BJ (cell line): ENCODE measurements around the gene SP9. TPM values are rescaled to one million over a fixed set of nuclear protein-coding genes. Genes with fewer than 3 reads are reported as not detected.

Experiments
- CTCF ChIA-PET: fragments of 350-600 bp; formaldehyde crosslinking; extraction: SDS; loops from one replicate; lab custom pipeline; 2021; ENCODE audit warnings: antibody characterized with exemption, inconsistent platforms; lab: Yijun Ruan, JAX
- POLR2A ChIA-PET: fragments of 300-600 bp; sonication (Branson Sonifier 250); formaldehyde crosslinking; extraction: SDS; loops from one replicate; lab custom pipeline; 2021; ENCODE audit warnings: antibody characterized with exemption; lab: Charles Lee
- DNase-seq: peaks from one replicate; pipeline ENCODE4 v3.0.0-alpha.2; 2011; ENCODE audit warnings: low read depth
- H3K27me3 ChIP-seq: 2 replicates; pipeline ENCODE4 v1.6.0; 2011; ENCODE audit warnings: low read length; ENCODE audit not compliant: control insufficient read depth, insufficient read depth
- H3K36me3 ChIP-seq: 2 replicates; pipeline ENCODE4 v1.5.1; 2011; ENCODE audit warnings: low read length; ENCODE audit not compliant: control insufficient read depth, insufficient read depth
- H3K4me3 ChIP-seq: 2 replicates; pipeline ENCODE4 v1.5.1; 2011; ENCODE audit warnings: low read depth, mild to moderate bottlenecking, control low read depth, low read length
- polyA plus RNA-seq: library from polyadenylated mRNA; depleted of rRNA; stranded (reverse); fragments of >200 nt; gene quantifications from 2 replicates; pipeline ENCODE4 v1.2.3, GENCODE V29; 2011
- TF ChIP-seq, protein P1 (sequence below): IDR thresholded peaks from 2 replicates; pipeline ENCODE4 v1.5.1; 2011; ENCODE audit warnings: low read depth, mild to moderate bottlenecking, control low read depth, inconsistent platforms, low read length, moderate library complexity; ENCODE audit not compliant: insufficient read depth

Gene SP9
- polyA plus RNA-seq, 1 experiment: not detected

DNA sequence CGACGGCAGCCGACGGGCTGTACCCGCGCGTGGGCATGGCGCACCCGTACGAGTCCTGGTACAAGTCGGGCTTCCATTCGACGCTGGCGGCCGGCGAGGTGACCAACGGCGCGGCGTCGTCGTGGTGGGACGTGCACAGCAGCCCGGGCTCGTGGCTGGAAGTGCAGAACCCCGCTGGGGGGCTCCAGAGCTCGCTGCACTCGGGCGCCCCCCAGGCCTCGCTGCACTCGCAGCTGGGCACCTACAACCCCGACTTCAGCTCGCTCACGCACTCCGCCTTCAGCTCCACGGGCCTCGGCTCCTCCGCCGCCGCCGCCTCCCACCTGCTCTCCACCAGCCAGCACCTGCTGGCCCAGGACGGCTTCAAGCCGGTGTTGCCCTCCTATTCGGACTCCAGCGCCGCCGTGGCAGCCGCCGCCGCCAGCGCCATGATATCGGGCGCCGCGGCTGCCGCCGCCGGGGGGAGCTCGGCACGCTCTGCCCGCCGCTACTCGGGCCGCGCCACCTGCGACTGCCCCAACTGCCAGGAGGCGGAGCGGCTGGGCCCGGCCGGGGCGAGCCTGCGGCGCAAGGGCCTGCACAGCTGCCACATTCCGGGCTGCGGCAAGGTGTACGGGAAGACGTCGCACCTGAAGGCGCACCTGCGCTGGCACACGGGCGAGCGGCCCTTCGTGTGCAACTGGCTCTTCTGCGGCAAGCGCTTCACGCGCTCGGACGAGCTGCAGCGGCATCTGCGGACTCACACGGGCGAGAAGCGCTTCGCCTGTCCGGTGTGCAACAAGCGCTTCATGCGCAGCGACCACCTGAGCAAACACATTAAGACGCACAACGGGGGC, 2.0 kb downstream of the SP9 start:
- peaks cover 67% of the 10 kb centered on the region for H3K27me3 ChIP-seq
- TF ChIP-seq, protein P1, sequence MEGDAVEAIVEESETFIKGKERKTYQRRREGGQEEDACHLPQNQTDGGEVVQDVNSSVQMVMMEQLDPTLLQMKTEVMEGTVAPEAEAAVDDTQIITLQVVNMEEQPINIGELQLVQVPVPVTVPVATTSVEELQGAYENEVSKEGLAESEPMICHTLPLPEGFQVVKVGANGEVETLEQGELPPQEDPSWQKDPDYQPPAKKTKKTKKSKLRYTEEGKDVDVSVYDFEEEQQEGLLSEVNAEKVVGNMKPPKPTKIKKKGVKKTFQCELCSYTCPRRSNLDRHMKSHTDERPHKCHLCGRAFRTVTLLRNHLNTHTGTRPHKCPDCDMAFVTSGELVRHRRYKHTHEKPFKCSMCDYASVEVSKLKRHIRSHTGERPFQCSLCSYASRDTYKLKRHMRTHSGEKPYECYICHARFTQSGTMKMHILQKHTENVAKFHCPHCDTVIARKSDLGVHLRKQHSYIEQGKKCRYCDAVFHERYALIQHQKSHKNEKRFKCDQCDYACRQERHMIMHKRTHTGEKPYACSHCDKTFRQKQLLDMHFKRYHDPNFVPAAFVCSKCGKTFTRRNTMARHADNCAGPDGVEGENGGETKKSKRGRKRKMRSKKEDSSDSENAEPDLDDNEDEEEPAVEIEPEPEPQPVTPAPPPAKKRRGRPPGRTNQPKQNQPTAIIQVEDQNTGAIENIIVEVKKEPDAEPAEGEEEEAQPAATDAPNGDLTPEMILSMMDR: no peak
- DNase-seq: no peak
- POLR2A ChIA-PET: interaction anchor here (0.6 kb wide), 1 partner anchor 31 kb away, joined by 3 read pairs; no protein-coding TSS in a partner anchor
- CTCF ChIA-PET: interaction anchor here (0.9 to 1.4 kb wide), 2 partner anchors 10 to 934 kb away, joined by 3 read pairs; no protein-coding TSS in a partner anchor
- no peak overlapping the region for H3K4me3 ChIP-seq
- H3K36me3 ChIP-seq: no peaks in the 10 kb centered on the region

DNA sequence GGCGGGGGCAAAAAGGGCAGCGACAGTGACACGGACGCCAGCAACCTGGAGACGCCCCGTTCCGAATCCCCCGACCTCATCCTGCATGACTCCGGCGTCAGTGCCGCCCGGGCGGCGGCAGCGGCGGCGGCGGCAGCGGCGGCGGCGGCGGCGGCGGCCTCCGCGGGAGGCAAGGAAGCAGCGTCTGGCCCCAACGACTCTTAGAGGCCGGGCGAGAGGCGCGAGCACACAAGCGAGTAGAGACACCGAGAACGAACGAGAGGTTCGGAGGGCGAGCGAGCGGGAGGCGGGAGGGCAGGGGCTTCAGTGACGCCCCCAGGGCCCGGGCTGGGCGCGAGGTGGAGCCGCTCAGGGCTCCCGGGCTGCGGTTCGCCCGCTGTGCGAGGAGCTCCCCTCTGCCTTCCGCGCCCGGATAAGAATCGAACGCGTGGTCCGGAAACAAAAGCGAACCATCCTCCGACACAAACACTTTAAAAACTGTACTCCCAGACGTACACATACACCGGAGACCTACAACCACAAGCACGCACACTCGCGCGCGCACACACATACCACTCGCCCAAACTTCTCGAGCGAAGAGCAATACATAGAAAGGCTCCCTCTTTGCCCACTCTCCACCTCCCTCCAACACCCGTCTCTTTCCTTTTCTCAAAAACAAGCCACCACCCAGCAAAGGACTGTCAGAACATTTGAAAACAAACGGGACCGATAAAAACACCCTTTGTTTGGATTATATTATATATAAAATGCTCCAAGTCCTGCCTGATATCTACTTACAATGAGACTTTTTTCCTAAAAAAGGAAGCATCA, 2.8 kb downstream of the SP9 start:
- POLR2A ChIA-PET: interaction anchor here (0.6 kb wide), 1 partner anchor 31 kb away, joined by 3 read pairs; no protein-coding TSS in a partner anchor
- H3K4me3 ChIP-seq: no peak overlapping the region
- TF ChIP-seq, protein P1: no peak
- peaks cover 71% of the 10 kb centered on the region for H3K27me3 ChIP-seq
- no peaks in the 10 kb centered on the region for H3K36me3 ChIP-seq
- CTCF ChIA-PET: interaction anchor here (1.4 kb wide), 1 partner anchor 11 kb away, joined by 3 read pairs; no protein-coding TSS in a partner anchor
- no peak for DNase-seq

DNA sequence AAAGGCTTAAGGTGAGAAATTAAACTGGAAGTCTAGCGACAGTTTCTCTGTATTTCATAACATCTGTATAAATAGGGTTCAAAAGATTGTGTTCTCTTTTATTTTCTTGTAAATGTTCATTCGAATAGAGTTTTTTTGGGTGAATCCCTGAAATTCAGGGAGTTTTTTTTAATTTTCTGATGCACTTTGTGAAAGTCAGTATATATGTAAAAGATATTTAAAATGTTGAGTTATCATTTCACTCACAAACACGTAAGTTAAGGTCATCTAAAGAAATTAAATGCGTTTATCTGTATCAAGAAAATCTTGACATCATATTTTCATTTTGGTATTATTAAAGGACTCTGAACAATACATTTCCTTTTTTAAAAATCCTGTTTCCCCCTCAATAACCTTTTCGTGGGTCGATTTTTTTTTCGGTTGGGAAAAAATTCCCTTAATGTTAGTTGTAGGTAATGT, 3.4 kb downstream of the SP9 start:
- Histone ChIP-seq H3K27me3 (peaks cover 69% of the 10 kb centered on the region), H3K4me3 (no peak overlapping the region), H3K36me3 (no peaks in the 10 kb centered on the region)
- TF ChIP-seq, protein P1: no peak
- POLR2A ChIA-PET: no interaction called here
- CTCF ChIA-PET: interaction anchor here (0.8 to 1.4 kb wide), 2 partner anchors 11 to 788 kb away, joined by 3 read pairs; no protein-coding TSS in a partner anchor
- DNase-seq: no peak

DNA sequence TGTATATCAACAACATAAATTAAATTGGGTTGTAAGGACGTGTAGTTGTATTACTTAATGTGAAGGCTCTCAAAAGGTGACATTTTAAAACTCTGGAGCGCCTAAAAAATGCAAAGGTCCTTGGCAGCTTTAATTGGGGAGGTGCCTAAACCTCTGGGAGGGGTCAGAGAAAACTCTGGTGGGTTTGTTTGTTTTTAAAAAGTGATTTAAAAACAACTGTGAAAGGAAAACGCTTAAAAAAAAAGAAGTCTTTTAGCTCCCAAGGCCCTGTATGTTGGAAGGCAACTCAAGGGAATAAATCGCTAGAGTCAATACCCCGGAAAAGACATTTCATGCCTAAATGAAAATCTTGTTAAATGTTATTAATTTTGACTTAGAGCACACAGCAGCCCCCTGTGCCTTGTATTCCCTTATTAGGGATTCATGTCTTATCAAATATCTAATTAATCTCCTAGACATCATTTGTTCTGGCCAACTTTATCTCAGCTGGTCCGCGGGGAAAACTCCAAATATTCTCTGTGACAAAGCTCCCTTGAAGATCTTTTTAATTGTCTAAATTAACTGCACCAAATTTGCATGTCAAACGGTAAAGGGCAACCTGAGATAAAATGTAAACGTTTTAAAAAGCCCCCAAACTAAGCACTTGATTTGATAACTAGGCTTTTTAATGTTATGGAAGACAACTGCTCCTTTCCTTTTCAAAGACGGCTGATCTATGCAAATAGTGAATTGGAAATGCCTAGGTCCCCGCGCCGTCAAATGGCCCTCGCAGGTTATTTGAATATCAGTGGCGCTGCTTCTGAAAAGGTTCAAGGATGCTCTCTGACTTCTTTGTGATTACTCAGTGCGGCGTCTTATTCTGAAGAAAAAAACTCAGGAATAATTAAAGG, 4.2 kb downstream of the SP9 start:
- ChIA-PET CTCF (interaction anchor here (0.8 kb wide), 1 partner anchor 789 kb away, joined by 3 read pairs; no protein-coding TSS in a partner anchor), POLR2A (no interaction called here)
- Histone ChIP-seq H3K27me3 (peaks cover 67% of the 10 kb centered on the region), H3K36me3 (no peaks in the 10 kb centered on the region), H3K4me3 (no peak overlapping the region)
- no peak for DNase-seq
- TF ChIP-seq, protein P1: no peak
